Neural cell (in vitro differentiated cells): ENCODE results near the gene MYO10. TPM values are rescaled to one million over a fixed set of nuclear protein-coding genes. Genes with fewer than 3 reads are reported as not detected.

Experiments
- H2AFZ ChIP-seq: fragments of 200-600, 300-800 bp; sonication (generic), shearing (Covaris generic); 2 replicates; pipeline ENCODE4 v1.6.0; 2014; ENCODE audit warnings: low read depth, mild to moderate bottlenecking, antibody characterized with exemption, low read length, moderate library complexity
- H3F3A ChIP-seq: fragments of 200-600 bp; shearing (Covaris generic); 2 replicates; pipeline ENCODE4 v1.6.1; 2016; ENCODE audit warnings: mild to moderate bottlenecking, moderate library complexity, mixed read lengths, antibody characterized with exemption, low read length; ENCODE audit not compliant: insufficient read depth, poor library complexity, severe bottlenecking
- H3K27ac ChIP-seq: fragments of 200-600, 300-800 bp; sonication (generic), shearing (Covaris generic); 2 replicates; pipeline ENCODE4 v1.5.1; 2014; ENCODE audit warnings: mild to moderate bottlenecking, low read length, moderate library complexity
- H3K27me3 ChIP-seq: fragments of 300-800, 200-600 bp; sonication (generic), shearing (Covaris generic); 2 replicates; pipeline ENCODE4 v1.6.0; 2014; ENCODE audit warnings: mild to moderate bottlenecking, low read depth, low read length, moderate library complexity; ENCODE audit not compliant: insufficient read depth
- H3K36me3 ChIP-seq: fragments of 300-800, 200-600 bp; sonication (generic), shearing (Covaris generic); 2 replicates; pipeline ENCODE4 v1.5.1; 2014; ENCODE audit warnings: mild to moderate bottlenecking, antibody characterized with exemption, low read length, moderate library complexity; ENCODE audit not compliant: insufficient read depth
- H3K4me2 ChIP-seq: fragments of 300-800, 200-600 bp; sonication (generic), shearing (Covaris generic); 2 replicates; pipeline ENCODE4 v1.6.0; 2014; ENCODE audit warnings: mild to moderate bottlenecking, low read length
- H3K4me3 ChIP-seq: fragments of 300-800, 200-600 bp; sonication (generic), shearing (Covaris generic); 2 replicates; pipeline ENCODE4 v1.5.1; 2014; ENCODE audit warnings: mild to moderate bottlenecking, low read length, moderate library complexity
- H3K79me2 ChIP-seq: fragments of 200-600 bp; shearing (Covaris generic); replicated peaks from 2 replicates; pipeline ENCODE4 v1.6.0; 2014; ENCODE audit warnings: mild to moderate bottlenecking, low read length, moderate library complexity; ENCODE audit not compliant: insufficient read depth
- H3K9ac ChIP-seq: fragments of 300-800, 200-600 bp; sonication (generic), shearing (Covaris generic); 2 replicates; pipeline ENCODE4 v1.6.1; 2016; ENCODE audit warnings: mild to moderate bottlenecking, low read length, mixed read lengths
- H3K9me2 ChIP-seq: fragments of 200-600 bp; shearing (Covaris generic); 2 replicates; pipeline ENCODE4 v1.6.1; 2016; ENCODE audit warnings: mild to moderate bottlenecking, low read length, mixed read lengths; ENCODE audit not compliant: insufficient read depth
- H3K9me3 ChIP-seq: fragments of 200-600, 300-800 bp; sonication (generic), shearing (Covaris generic); 2 replicates; pipeline ENCODE4 v1.6.1; 2016; ENCODE audit warnings: mild to moderate bottlenecking, mixed run types, low read length, moderate library complexity, mixed read lengths
- H4K20me1 ChIP-seq: fragments of 200-600 bp; shearing (Covaris generic); 2 replicates; pipeline ENCODE4 v1.6.1; 2016; ENCODE audit warnings: mild to moderate bottlenecking, mixed run types; ENCODE audit not compliant: insufficient read depth
- CTCF ChIP-seq: fragments of 450-650 bp; IDR thresholded peaks from 2 replicates; pipeline ENCODE4 v1.5.1; 2014; ENCODE audit warnings: antibody characterized with exemption, mild to moderate bottlenecking, moderate library complexity; ENCODE audit not compliant: poor library complexity, severe bottlenecking
- EP300 ChIP-seq: fragments of 450-650 bp; conservative IDR thresholded peaks from 2 replicates; pipeline ENCODE4 v1.6.1; 2014; ENCODE audit warnings: antibody characterized with exemption, mild to moderate bottlenecking, moderate library complexity; ENCODE audit not compliant: poor library complexity, severe bottlenecking
- EZH2 ChIP-seq: fragments of 200-600, 300-800 bp; shearing (Covaris generic), sonication (generic); IDR thresholded peaks from 2 replicates; pipeline ENCODE4 v1.6.1; 2014; ENCODE audit warnings: antibody characterized with exemption, low read length, borderline replicate concordance, mild to moderate bottlenecking; ENCODE audit not compliant: insufficient read depth, poor library complexity, severe bottlenecking
- MXI1 ChIP-seq: fragments of 450-650 bp; conservative IDR thresholded peaks from 2 replicates; pipeline ENCODE4 v1.6.1; 2014; ENCODE audit warnings: antibody characterized with exemption, mild to moderate bottlenecking; ENCODE audit not compliant: poor library complexity, severe bottlenecking
- POLR2AphosphoS5 ChIP-seq: IDR thresholded peaks from 2 replicates; pipeline ENCODE4 v1.6.1; 2012
- RAD21 ChIP-seq: fragments of 450-650 bp; conservative IDR thresholded peaks from 2 replicates; pipeline ENCODE4 v1.6.1; 2014; ENCODE audit warnings: antibody characterized with exemption, mild to moderate bottlenecking, moderate library complexity
- REST ChIP-seq: IDR thresholded peaks from 2 replicates; pipeline ENCODE4 v1.6.1; 2012; ENCODE audit warnings: borderline replicate concordance
- SMC3 ChIP-seq: fragments of 450-650 bp; conservative IDR thresholded peaks from 2 replicates; pipeline ENCODE4 v1.6.1; 2014; ENCODE audit warnings: antibody characterized with exemption, mild to moderate bottlenecking, moderate library complexity; ENCODE audit not compliant: poor library complexity
- TAF1 ChIP-seq: IDR thresholded peaks from 2 replicates; pipeline ENCODE4 v1.6.1; 2012; ENCODE audit warnings: low read depth
- polyA plus RNA-seq: library from polyadenylated mRNA; depleted of rRNA; stranded (reverse); fragments of >200 nt; gene quantifications from 2 replicates; pipeline ENCODE4 v1.2.3, GENCODE V29; 2014

The MYO10 gene
- polyA plus RNA-seq, 1 donor from 2014 or later, result 3.2 TPM

GRCh38 chr5:16805486-16805885, 130.6 kb downstream of the MYO10 start:
- H3K4me3 ChIP-seq, result no peak overlapping the region
- no peak overlapping the region for H3K4me2 ChIP-seq
- no peak overlapping the region for H3K27ac ChIP-seq
- H3K9ac ChIP-seq, result no peak overlapping the region
- TF ChIP-seq CTCF, result no peak
- no peak for TF ChIP-seq MXI1
- TF ChIP-seq RAD21, result no peak
- no peak for TF ChIP-seq REST
- no peak for TF ChIP-seq SMC3
- TF ChIP-seq POLR2AphosphoS5, result no peak
- TF ChIP-seq TAF1, result no peak
- TF ChIP-seq EZH2, result no peak
- no peak for TF ChIP-seq EP300
- no peaks in the 10 kb centered on the region for H3K9me2 ChIP-seq
- no peak overlapping the region for H2AFZ ChIP-seq
- H4K20me1 ChIP-seq, result no peaks in the 10 kb centered on the region
- H3K9me3 ChIP-seq, result no peaks in the 10 kb centered on the region
- H3K79me2 ChIP-seq, result no peaks in the 10 kb centered on the region
- no peaks in the 10 kb centered on the region for H3K36me3 ChIP-seq
- no peaks in the 10 kb centered on the region for H3F3A ChIP-seq
- H3K27me3 ChIP-seq, result no peaks in the 10 kb centered on the region

GRCh38 chr5:16803831-16804230, 132.3 kb downstream of the MYO10 start:
- Histone ChIP-seq H3K79me2 (no peaks in the 10 kb centered on the region), H3K27me3 (no peaks in the 10 kb centered on the region), H3K27ac (no peak overlapping the region), H3K9me2 (no peaks in the 10 kb centered on the region), H3K36me3 (no peaks in the 10 kb centered on the region), H2AFZ (no peak overlapping the region), H4K20me1 (no peaks in the 10 kb centered on the region), H3K4me3 (no peak overlapping the region), H3K4me2 (no peak overlapping the region), H3K9me3 (no peaks in the 10 kb centered on the region), H3F3A (no peaks in the 10 kb centered on the region), H3K9ac (no peak overlapping the region)
- no peak for TF ChIP-seq POLR2AphosphoS5
- no peak for TF ChIP-seq CTCF
- no peak for TF ChIP-seq MXI1
- no peak for TF ChIP-seq REST
- TF ChIP-seq EP300, result no peak
- TF ChIP-seq RAD21, result no peak
- TF ChIP-seq SMC3, result no peak
- TF ChIP-seq TAF1, result no peak
- TF ChIP-seq EZH2, result no peak
